ENCODE data around the gene PSAP.
"Not testable (repeated sequence)": the region's sequence is repeated elsewhere in the genome, so short reads cannot be mapped to it uniquely, and the experiment has no call there.

PSAP gene

DNA sequence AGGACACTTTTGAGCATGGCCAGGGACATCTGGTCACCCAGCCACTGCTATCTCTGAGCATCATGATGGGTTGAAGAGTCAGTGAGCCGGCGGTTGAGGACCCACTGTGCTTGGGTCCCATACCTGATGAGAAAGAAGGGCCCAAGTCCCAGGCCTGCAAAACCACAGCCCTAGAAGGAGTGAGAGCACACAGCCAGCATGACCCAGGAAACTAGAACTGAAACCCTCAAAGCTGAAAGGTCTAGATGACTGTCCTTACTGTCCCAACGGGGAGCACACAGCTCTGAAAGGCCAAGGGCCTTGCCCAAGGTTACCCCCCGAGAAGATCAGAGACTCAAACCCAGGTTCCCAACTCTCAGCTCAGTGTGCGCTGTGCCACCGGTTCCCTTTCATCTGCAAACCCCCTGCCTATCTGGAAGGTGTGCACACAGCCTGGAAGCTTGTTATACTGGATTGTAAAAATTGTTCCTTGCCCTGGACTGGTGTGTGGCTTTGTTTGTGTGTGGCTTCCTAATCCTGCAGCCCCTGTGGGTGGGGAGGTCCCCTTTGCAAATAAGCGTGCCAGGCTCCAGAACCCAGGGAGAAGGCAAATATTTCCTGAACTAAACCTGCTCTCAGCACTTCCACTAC lies 22.6 kb upstream of the PSAP start:
- DNase-seq = no peak

DNA sequence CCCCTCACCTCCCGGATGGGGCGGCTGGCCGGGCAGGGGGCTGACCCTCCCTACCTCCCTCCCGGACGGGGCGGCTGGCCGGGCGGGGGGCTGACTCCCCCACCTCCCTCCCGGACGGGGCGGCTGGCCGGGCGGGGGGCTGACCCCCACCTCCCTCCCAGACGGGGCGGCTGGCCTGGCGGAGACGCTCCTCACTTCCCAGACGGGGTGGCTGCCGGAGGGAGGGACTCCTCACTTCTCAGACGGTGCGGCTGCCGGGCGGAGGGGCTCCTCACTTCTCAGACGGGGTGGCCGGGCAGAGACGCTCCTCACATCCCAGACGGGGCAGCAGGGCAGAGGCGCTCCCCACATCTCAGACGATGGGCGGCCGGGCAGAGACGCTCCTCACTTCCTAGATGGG lies 18.6 kb upstream of the PSAP start:
- not testable (repeated sequence) for DNase-seq

DNA sequence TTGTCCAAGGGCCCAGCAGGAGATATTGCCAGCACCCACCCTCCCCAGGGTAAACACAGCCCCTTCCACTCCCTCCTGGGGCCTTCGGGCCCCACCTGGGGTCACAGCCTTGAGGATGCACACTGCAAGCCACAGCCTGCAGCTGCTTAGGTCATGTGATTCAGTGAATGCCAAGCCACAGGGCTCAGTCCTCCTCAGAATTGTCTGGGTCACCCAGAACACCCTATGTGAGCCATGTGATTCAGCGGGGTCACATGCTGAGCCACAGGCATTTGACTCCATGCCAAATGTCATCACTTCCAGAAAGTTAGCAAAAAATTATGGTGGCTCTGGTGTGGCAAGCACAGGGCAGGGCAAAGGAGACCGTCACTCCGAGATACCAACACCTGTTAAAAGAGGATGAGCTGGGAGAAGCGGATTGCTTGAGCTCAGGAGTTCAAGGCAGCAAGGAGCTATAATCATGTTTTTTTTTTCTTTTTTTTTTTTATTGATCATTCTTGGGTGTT lies 17.2 kb upstream of the PSAP start:
- DNase-seq = no peak

DNA sequence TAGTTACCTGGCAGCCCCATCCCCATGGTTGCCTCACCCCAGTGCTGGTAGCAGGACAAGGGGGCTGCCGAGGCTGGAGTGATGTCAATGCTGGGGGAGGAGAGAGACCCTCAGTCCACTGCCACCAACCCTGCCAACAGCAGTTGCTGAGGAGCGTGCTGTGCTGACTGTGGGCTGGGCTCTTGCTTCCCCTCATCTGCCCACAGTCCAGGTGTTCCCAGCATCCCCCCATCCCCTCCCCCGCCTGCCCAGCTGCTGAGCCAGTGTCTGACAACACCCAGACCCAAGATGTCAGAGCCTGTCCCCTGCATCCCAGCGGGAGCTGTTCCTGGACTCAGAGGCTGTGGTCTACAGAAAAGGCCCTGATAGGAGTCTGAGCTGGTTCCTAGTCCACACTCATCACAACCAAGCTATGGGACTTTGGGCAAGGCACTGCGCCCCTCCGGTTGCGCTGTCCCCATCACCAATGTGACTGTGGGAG lies 14.6 kb upstream of the PSAP start:
- no peak for DNase-seq

DNA sequence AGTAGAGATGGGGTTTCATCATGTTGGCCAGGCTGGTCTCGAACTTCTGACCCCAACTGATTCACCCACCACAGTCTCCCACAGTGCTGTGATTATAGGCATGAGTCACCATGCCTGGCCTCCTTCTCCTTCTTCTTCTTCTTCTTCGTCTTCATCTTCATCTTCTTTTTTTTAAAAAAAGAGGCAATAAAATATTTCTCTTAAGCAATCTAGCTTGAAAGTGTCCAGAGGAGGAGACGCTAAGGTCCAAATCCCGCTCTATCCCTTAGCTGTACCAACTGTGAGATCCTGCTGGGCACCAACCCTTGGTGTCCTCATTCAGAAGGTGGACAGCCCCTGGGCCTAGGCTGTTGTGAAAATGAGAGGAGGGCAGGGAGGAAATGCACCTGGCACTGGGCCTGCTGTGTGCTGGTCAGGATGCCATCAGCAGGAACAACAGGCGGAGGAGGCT lies 13.9 kb upstream of the PSAP start:
- DNase-seq = no peak

DNA sequence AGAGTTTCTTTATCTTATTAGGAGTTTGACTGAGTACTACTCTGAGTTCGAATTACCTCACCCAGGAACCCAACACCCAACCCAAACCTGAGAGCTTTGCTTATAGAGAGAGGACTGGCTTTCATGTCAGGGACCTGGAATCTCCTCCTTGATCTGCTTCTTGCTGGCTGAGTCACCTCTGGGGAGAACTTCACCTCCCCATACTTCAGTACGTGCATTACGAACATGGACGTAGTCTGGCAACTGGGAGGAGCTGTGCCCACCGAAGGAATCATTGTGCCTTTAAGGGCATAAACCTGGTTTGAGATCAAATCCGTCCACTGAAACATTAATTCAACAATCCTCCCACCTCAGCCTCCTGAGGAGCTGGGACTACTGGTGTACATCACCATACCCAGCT lies 12.2 kb upstream of the PSAP start:
- DNase-seq = no peak

DNA sequence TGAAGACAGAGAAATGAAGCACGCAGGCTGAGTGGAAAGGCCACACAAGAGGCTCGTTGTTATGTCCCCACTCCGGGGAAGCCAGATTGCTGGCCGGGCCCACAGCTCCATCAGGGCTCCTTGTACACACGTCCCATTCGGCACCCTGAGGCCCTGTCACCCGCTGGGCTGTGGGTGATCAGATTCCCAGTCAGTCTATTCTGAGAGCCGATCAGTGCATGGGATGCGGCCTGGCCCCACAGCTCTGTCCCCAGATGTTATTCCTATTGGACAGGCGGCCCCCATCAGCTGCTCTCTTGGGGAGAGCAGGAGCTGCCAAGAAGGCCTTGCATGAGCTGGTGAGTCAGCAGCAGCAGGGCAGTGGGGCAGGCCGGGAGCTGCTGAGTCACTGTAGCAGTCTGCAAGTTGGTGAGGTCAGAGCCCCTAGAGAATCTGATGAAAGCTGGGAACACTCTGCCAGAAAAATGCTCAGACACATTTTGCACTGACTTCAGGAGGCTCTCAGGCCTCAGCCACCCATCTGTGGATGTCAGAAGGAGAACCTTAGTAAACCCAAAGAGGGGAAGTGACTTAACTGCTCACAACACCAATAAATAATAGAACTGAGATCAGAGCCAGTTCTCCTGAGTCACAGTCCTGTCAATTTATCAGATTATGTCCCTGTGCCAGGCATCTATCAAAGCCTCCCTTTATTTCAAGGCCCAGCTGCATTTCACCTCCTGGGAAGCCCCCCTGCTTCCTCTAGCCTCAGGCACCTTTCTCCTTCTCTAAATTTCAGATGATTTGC lies 9.4 kb upstream of the PSAP start:
- no peak for DNase-seq

DNA sequence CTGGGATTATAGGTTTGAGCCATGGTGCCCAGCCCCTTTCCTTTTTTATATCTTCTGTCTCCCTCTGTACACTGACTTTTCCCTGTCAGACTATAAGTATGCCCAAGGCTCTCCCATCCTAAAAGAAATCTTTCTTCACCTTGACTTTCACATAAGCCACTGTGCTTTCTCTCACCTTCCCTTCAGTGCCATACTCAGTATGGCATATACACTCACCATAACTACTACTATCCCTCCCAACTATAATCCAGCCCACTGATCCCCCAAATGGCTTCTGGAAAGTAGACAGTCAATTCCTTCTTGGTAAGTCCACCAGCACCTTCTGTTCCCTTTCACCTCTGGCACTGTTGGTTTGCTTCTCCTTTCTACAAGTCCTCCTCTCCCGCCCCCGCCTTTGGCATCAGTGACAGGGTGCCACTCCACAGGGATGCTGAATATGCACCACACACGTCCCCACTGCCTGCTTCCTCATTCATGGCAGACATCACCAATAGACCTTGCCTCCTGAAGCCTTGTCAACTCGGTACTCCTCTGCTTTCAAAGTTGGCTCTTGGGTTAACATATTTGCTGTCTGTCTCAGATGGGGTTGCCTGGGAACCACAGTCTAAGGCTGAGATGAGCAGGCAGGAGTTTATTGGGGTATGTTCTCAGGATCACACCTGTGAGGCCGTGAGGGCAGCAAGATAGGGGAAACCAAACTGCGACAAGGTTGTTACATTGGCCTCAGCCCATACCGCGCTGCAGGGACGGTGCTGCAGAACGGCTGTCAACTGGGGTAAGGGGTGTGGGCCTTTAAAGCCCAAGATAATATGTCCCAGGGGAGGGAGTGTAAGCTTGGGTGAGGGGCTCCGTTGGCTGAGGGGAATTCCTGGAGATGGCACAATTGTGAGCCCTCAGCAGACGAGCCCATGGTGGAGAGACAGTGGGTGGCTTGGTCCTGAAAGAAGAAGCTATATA lies 7.2 kb upstream of the PSAP start:
- DNase-seq = no peak

DNA sequence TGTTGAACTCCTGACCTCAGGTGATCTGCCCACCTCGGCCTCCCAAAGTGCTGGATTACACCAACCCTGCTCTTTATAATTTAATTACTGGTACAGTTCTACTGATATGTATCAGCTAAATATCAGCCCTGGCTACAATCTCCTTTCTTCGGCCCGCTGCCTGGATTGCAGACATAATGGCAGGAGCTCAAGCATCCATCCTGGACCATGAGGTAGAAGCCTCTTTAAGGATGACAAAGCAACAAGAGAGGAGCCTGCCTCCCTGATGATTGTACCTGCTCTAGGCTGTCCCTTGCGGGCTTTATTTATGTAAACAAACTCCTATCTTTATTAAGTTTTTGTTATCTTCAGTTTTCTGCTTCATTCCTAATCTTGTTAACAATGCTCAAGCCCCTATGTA lies 5.6 kb upstream of the PSAP start:
- no peak for DNase-seq

DNA sequence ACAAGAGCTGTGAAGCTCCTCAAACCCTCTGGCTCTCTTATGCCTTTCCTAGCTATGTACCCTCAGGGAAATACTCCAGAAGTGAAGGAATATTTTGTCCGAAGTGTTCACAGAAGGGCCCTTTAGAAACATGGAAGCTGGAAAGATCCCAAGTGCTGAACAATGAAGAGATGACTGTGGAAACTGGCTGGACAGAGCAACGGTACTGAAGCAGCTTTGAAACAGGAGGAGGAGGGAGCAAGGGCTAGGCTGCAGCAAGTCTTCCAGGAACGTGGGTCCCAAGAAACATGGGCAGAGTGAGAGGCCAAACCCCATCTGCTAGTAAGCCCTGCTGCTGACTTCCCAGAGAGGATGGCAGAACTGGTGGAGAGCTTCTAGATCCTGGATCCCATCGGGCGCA lies 3.0 kb upstream of the PSAP start:
- no peak for DNase-seq

DNA sequence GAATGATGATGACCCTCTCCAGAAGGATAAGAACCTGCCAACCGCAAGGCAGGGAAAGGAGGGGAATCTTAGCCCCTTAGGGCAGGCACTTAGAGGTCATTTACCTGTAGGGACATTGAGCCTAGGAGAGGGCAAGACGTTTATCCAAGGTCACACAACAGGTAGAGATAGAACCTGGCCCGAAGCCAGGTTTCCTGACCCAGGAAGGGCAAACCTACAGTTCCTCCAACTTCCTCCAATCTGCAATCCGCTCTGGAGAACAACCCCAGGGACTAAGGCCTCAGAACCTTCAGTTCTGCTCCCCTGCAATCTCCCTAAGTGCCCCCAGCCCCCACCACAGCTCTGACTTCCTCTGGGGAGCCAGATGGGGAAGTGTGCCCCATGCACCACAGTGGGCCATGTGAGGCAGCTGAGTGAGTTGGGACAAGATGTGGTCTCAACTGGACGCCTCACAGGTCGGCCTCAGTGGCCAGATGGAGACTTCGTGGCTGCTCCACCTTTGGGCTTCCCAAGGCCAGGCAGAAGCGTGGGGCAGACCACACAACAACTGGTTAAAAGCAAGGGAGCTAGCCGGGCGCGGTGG lies 1.4 kb upstream of the PSAP start:
- no peak for DNase-seq

DNA sequence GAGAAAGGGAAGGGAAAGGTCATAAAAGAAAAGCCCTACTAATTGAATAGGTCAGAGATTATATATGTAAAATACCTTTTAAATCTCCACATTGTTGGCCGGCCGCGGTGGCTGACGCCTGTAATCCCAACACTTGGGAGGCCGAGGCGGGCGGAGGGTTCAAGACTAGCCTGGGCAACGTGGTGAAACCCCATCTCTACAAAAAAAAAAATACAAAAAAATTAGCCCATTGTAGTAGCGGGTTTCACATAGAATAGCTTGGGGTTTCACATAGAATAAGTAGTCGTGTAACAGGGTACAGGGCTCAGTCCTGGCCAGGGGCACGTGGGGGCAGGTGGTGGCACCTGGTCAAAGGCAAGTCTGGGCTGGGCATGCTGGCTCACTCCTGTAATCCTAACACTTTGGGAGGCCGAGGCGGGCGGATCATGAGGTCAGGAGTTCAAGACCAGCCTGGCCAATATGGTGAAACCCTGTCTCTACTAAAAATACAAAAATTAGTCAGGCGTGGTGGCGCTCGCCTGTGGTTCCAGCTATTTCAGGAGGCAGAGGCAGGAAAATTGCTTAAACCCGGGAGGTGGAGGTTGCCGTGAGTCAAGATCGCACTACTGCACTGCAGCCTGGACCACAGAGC lies 529 bp upstream of the PSAP start:
- not testable (repeated sequence) for DNase-seq

DNA sequence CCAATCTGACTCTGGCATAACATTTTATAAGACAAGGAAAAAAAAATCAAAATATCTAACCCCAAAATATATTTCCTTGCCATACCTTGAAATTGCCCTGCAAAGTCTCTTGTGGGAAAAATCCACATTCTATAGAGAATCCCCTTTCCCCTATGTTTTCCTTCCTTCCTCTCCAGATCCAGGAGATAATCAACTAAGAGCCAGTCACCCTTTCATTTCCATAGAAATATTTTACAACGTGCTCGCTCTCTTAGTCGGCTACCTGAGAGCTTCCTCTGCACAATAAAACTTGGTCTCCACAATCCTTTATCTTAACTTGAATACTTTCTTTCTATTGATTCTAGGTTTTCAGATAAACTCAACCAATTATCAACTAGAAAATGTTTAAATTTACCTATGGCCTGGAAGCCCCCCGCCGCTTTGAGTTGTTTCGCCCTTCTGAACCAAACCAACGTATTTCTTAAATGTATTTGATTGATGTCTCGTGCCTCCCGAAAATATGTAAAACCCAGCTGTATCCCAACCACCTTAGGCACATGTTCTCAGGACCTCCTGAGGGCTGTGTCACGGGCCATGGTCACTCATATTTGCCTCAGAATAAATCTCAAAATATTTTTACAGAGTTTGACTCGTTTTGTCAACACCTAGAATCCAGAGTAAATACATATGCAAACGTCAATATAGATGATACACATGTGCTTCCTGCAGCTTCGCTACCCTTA lies 869 bp downstream of the PSAP start:
- no peak for DNase-seq

DNA sequence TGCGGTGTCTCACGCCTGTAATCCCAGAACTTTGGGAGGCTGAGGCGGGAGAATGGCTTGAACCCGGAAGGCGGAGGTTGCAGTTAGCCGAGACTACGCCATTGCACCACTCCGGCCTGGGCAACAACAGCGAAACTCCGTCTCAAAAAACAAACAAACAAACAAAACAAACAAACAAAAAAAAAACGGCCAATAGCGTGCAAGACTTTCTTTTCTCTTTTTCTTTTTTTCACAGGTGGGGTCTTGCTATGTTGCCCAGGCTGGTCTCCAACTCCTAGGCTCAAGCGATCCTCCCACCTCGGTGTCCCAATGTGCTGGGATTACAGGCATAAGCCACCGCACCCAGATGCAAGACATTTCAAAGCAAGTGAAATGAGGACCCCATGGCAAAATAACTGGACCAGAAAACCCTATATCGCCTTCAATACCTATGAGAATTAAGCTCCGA lies 1.6 kb downstream of the PSAP start:
- no peak for DNase-seq

DNA sequence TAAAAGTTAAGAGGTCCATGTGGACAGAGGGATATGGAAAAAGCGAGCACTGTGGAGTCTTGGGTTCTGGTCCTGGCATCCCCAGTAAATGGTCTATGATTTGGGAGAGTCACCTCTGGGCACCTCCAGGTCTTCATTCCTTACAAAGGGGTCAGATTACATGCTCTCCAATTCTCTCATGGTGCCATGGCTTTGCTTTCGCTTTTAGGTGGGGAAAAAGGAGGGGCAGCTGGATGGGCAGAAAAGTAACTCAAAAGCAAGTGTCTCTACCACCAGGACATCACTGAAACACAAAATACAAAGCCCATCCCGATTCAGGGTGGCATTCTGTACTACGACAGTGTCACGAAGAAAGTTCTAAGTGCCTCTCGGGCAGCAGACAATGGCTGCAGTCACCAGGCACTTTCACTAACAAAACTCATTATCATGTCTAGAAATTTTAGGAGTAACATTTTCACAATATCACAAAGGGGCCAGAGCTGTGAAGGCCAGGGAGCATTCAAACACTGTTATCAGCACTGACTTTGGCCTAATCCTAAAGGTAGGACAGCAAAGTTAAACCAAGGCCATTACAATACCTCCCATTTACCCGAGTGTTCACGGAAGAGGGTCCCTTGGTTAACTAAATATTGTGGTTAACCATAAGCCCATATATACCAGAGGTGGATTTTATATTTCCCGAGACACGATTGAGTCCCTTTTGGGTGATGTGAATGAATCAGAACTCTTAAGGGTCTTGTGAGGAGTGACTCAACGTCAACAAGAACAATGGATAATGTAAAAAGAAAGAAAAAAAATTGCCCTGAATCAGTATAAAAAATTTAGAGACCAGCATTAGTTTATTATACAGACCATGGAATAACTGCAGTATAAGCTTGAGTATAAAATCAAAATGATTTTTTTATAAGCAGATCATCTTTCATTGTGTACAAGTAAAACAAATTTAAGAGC lies 2.5 kb downstream of the PSAP start:
- no peak for DNase-seq

DNA sequence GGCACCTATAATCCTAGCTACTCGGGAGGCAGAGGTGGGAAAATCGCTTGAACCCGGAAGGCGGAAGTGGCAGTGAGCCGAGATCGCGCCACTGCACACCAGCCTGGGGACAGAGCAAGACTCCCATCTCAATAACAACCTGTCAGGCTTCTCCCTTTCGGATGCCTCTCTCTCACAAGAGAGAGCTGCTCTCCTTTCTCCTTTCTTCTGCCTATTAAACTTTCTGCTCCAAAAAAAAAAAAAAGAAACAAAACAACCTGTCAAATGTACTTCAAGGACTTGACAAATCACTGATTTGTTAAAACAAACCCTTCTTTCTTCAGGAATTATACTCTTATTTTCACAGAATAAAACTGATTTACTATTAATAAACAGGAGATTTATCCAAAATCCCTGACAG lies 3.6 kb downstream of the PSAP start:
- DNase-seq = no peak

DNA sequence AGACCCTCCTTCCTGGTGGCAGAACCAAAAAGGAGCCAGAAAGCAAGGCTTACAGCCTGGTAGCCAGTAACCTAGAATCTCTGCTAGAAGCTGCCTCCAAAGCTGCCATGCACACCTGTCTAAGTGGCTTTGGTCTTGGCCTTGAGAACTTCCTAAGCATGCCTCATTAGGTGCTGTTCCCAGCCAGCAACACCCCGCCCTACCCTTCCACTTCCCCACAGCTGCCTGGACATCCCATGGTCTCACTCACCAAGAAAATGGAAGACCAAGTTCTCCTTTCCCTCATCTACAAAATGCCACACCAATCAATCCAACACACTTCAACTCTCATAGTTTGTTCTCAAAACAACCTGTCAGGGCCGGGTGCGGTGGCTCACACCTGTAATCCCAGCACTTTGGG lies 4.2 kb downstream of the PSAP start:
- no peak for DNase-seq

DNA sequence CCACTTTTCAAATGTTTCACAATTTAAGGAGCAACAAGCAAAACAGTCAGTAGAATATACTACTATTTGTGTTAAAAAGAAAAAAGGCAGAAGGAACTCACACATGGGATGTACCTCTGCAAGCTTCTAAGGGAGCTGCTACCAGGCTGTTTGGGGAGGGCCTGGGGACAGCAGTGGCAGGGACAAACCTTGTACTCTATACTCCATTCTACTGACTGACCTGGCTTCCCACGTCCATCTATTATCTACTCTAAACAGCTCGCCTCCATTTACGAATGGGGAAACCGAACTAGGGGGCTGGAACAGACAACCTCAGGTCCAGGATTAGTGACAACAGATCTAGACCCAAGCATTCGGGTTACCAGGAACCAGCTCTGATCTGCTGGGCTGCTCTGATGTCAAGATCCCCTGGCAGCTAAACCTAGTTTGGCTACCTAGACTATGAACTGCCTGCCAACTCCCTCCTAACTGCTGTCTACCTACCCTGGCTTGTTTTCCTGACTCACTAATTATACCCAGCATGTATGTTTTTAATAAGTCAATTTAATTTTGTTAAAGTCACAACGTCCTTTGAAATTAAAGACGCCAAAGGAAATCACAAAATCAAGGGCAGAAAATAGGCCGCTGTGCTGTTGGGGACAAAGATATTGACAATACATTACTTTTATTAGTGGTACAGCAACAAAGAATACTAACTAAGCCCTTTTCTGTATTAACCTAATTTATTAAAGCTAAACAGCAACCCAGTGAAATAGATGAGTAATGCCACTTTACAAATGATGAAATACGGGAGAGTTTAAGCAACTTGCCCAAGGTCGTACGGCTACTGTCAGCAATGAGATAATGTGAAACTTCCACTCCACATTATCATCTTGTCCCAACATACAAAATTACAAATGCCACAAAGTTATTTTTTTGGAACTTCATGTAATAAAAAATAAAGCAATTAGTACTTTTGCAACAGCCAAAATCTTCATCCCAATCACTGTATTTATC lies 5.3 kb downstream of the PSAP start:
- no peak for DNase-seq

DNA sequence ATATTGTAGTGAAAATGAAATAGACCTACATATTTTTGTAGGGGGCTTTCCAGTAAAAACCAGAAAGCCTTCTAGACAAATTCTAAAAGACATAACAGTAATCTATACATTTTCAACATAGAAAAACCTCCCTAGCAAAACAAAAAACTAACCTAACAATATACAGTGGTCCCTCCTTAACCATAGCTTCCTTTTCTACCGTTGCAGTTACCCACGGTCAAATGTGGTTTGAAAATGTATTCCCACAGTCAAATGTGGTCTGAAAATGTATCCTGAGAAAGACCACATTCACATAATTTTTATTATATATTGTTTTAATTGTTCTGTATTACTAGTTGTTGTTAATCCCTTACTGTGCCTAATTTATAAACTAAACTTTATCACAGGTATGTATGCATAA lies 6.4 kb downstream of the PSAP start:
- DNase-seq = no peak

Measured in effector CD8-positive, alpha-beta T cell (primary cell).